ENCODE measurements around the gene SLC17A9. TPM values are rescaled to one million over a fixed set of nuclear protein-coding genes. Genes with fewer than 3 reads are reported as not detected.

Gene SLC17A9
- total and polyA plus RNA-seq, 2 of the 8 experiments (the other 6 are each of a cell fraction or from before 2014, with no cell fraction given) = 23.5 to 35.2 TPM

DNA sequence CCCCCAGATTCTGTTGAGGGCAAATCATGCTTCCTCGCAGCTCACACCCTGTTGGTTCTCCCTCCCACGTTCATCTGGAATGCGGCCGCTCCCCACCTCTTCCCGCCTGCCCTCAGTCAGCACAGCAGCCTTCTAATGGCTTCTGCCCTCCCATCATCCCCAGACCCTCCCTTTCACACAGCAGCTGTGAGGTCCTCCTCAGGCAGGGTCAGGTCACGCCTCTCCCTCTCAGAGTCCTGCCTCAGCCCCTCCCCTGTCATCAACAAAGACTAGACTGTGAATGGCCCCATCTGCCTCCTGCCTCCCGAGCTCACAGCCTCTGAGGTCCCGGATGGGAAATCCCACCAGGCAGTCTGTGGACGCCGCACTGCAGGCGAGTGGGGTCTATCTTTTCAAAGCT lies 62.2 kb downstream of the SLC17A9 start (continued):
- TF ChIP-seq RAD21 (IDR thresholded peaks at IDR 0.05 in 1 of 2, conservative IDR thresholded peaks at IDR 0.05 in 1 of 2; ENCODE audit: low read depth in 2 of 2, low read length in 2 of 2) = no peak

Measured in H1 (cell line).